Measurements from ENCODE around the gene TAAR2. TPM values are rescaled to one million over a fixed set of nuclear protein-coding genes. Genes with fewer than 3 reads are reported as not detected.

The TAAR2 gene
- total RNA-seq, 1 donor from 2014 or later: not detected

- H3K4me3 Mint-ChIP-seq (ENCODE audit: unreplicated experiment): no peak overlapping the region
- no peak for TF ChIP-seq EZH2 (IDR thresholded peaks at IDR 0.05; ENCODE audit: insufficient read depth, low read length)
- TF ChIP-seq, protein P1, sequence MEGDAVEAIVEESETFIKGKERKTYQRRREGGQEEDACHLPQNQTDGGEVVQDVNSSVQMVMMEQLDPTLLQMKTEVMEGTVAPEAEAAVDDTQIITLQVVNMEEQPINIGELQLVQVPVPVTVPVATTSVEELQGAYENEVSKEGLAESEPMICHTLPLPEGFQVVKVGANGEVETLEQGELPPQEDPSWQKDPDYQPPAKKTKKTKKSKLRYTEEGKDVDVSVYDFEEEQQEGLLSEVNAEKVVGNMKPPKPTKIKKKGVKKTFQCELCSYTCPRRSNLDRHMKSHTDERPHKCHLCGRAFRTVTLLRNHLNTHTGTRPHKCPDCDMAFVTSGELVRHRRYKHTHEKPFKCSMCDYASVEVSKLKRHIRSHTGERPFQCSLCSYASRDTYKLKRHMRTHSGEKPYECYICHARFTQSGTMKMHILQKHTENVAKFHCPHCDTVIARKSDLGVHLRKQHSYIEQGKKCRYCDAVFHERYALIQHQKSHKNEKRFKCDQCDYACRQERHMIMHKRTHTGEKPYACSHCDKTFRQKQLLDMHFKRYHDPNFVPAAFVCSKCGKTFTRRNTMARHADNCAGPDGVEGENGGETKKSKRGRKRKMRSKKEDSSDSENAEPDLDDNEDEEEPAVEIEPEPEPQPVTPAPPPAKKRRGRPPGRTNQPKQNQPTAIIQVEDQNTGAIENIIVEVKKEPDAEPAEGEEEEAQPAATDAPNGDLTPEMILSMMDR (IDR thresholded peaks at IDR 0.05; ENCODE audit: insufficient read depth, low read depth, low read length): no peak
- Histone ChIP-seq H3K4me1 (ENCODE audit: insufficient read depth, low read length) (no peaks in the 10 kb centered on the region), H3K27me3 (ENCODE audit: insufficient read depth, low read length) (no peaks in the 10 kb centered on the region), H3K79me2 (ENCODE audit: insufficient read depth, low read length) (no peaks in the 10 kb centered on the region), H2AFZ (ENCODE audit: low read depth, low read length) (no peak overlapping the region), H3K4me2 (ENCODE audit: low read length) (no peak overlapping the region), H3K27ac (ENCODE audit: low read depth, low read length) (no peak overlapping the region), H4K20me1 (ENCODE audit: insufficient read depth, low read length) (no peaks in the 10 kb centered on the region), H3K9ac (ENCODE audit: low read length) (no peak overlapping the region), H3K36me3 (ENCODE audit: insufficient read depth, low read length) (no peaks in the 10 kb centered on the region), H3K4me3 (ENCODE audit: insufficient read depth, low read depth, low read length) (no peak overlapping the region), H3K9me3 (ENCODE audit: insufficient read depth, low read depth, low read length) (no peaks in the 10 kb centered on the region)
- no peak for FAIRE-seq
- no peaks in the 10 kb centered on the region for H3K36me3 Mint-ChIP-seq (ENCODE audit: low read depth, unreplicated experiment)
- no peak overlapping the region for H3K27ac Mint-ChIP-seq (ENCODE audit: unreplicated experiment)
- H3K4me1 Mint-ChIP-seq (ENCODE audit: low read depth, unreplicated experiment): peaks cover 17% of the 10 kb centered on the region
- no peaks in the 10 kb centered on the region for H3K27me3 Mint-ChIP-seq (ENCODE audit: low read depth, unreplicated experiment)
- DNase-seq (ENCODE audit: low read depth): no peak
- H3K9me3 Mint-ChIP-seq (ENCODE audit: unreplicated experiment): no peaks in the 10 kb centered on the region
Measured at GRCh38 chr6:132612449-132613108, 11.5 kb downstream of the TAAR2 start.

- Mint-ChIP-seq H3K27me3 (ENCODE audit: low read depth, unreplicated experiment) (no peaks in the 10 kb centered on the region), H3K4me3 (ENCODE audit: unreplicated experiment) (no peak overlapping the region), H3K9me3 (ENCODE audit: unreplicated experiment) (no peaks in the 10 kb centered on the region), H3K4me1 (ENCODE audit: low read depth, unreplicated experiment) (peaks cover 12% of the 10 kb centered on the region), H3K27ac (ENCODE audit: unreplicated experiment) (no peak overlapping the region), H3K36me3 (ENCODE audit: low read depth, unreplicated experiment) (no peaks in the 10 kb centered on the region)
- DNase-seq (ENCODE audit: low read depth): no peak
- no peak for FAIRE-seq
- H3K27me3 ChIP-seq (ENCODE audit: insufficient read depth, low read length): no peaks in the 10 kb centered on the region
- H3K4me3 ChIP-seq (ENCODE audit: insufficient read depth, low read depth, low read length): no peak overlapping the region
- H4K20me1 ChIP-seq (ENCODE audit: insufficient read depth, low read length): no peaks in the 10 kb centered on the region
- H3K9me3 ChIP-seq (ENCODE audit: insufficient read depth, low read depth, low read length): no peaks in the 10 kb centered on the region
- H3K4me2 ChIP-seq (ENCODE audit: low read length): no peak overlapping the region
- H3K27ac ChIP-seq (ENCODE audit: low read depth, low read length): no peak overlapping the region
- no peak overlapping the region for H3K9ac ChIP-seq (ENCODE audit: low read length)
- TF ChIP-seq, protein P1 (IDR thresholded peaks at IDR 0.05; ENCODE audit: insufficient read depth, low read depth, low read length): no peak
- TF ChIP-seq EZH2 (IDR thresholded peaks at IDR 0.05; ENCODE audit: insufficient read depth, low read length): no peak
- H3K79me2 ChIP-seq (ENCODE audit: insufficient read depth, low read length): no peaks in the 10 kb centered on the region
- H2AFZ ChIP-seq (ENCODE audit: low read depth, low read length): no peak overlapping the region
- H3K36me3 ChIP-seq (ENCODE audit: insufficient read depth, low read length): no peaks in the 10 kb centered on the region
- H3K4me1 ChIP-seq (ENCODE audit: insufficient read depth, low read length): no peaks in the 10 kb centered on the region
Measured at GRCh38 chr6:132611616-132612015, 12.5 kb downstream of the TAAR2 start.

- peaks cover 4% of the 10 kb centered on the region for H3K4me1 Mint-ChIP-seq (ENCODE audit: low read depth, unreplicated experiment)
- H3K9me3 ChIP-seq (ENCODE audit: insufficient read depth, low read depth, low read length): no peaks in the 10 kb centered on the region
- H3K36me3 ChIP-seq (ENCODE audit: insufficient read depth, low read length): no peaks in the 10 kb centered on the region
- no peak overlapping the region for H3K9ac ChIP-seq (ENCODE audit: low read length)
- H3K27me3 ChIP-seq (ENCODE audit: insufficient read depth, low read length): no peaks in the 10 kb centered on the region
- no peaks in the 10 kb centered on the region for H3K4me1 ChIP-seq (ENCODE audit: insufficient read depth, low read length)
- no peak overlapping the region for H3K4me2 ChIP-seq (ENCODE audit: low read length)
- no peak overlapping the region for H3K27ac ChIP-seq (ENCODE audit: low read depth, low read length)
- no peaks in the 10 kb centered on the region for H3K79me2 ChIP-seq (ENCODE audit: insufficient read depth, low read length)
- H3K9me3 Mint-ChIP-seq (ENCODE audit: unreplicated experiment): peaks cover 2% of the 10 kb centered on the region
- DNase-seq (ENCODE audit: low read depth): no peak
- FAIRE-seq: no peak
- H3K4me3 ChIP-seq (ENCODE audit: insufficient read depth, low read depth, low read length): no peak overlapping the region
- no peaks in the 10 kb centered on the region for H4K20me1 ChIP-seq (ENCODE audit: insufficient read depth, low read length)
- H3K27me3 Mint-ChIP-seq (ENCODE audit: low read depth, unreplicated experiment): peaks cover 2% of the 10 kb centered on the region
- TF ChIP-seq, protein P1 (IDR thresholded peaks at IDR 0.05; ENCODE audit: insufficient read depth, low read depth, low read length): no peak
- no peak for TF ChIP-seq EZH2 (IDR thresholded peaks at IDR 0.05; ENCODE audit: insufficient read depth, low read length)
- H3K4me3 Mint-ChIP-seq (ENCODE audit: unreplicated experiment): no peak overlapping the region
- H3K27ac Mint-ChIP-seq (ENCODE audit: unreplicated experiment): no peak overlapping the region
- no peak overlapping the region for H2AFZ ChIP-seq (ENCODE audit: low read depth, low read length)
- H3K36me3 Mint-ChIP-seq (ENCODE audit: low read depth, unreplicated experiment): no peaks in the 10 kb centered on the region
Measured at GRCh38 chr6:132607544-132608233, 16.4 kb downstream of the TAAR2 start.
